Kidney epithelial cell (primary cell): ENCODE measurements around the gene CELSR1. TPM values are rescaled to one million over a fixed set of nuclear protein-coding genes. Genes with fewer than 3 reads are reported as not detected.
"Not testable (repeated sequence)": the region's sequence is repeated elsewhere in the genome, so short reads cannot be mapped to it uniquely, and the experiment has no call there.

Experiments
- DNase-seq: peaks from one replicate; pipeline ENCODE4 v3.0.0-alpha.2; 2010; ENCODE audit warnings: low read depth
- H3K27me3 ChIP-seq: 2 replicates; pipeline ENCODE4 v1.6.0; 2011; ENCODE audit warnings: low read length; ENCODE audit not compliant: control insufficient read depth, insufficient read depth
- H3K36me3 ChIP-seq: 2 replicates; pipeline ENCODE4 v1.5.1; 2011; ENCODE audit warnings: low read length; ENCODE audit not compliant: control insufficient read depth, insufficient read depth
- H3K4me3 ChIP-seq: 2 replicates; pipeline ENCODE4 v1.5.1; 2011; ENCODE audit warnings: low read depth, mild to moderate bottlenecking, control low read depth, low read length
- CTCF ChIP-seq: IDR thresholded peaks from 2 replicates; pipeline ENCODE4 v1.5.1; 2011; ENCODE audit warnings: mild to moderate bottlenecking, moderate library complexity, low read length, control low read depth, inconsistent platforms; ENCODE audit not compliant: insufficient read depth, poor library complexity, severe bottlenecking
- total RNA-seq: library from RNA; depleted of rRNA; stranded (reverse); fragments of >200 nt; gene quantifications from 2 replicates; pipeline ENCODE4 v1.2.3, GENCODE V29; 2015

CELSR1 gene
- total RNA-seq, 1 donor from 2014 or later: 180 TPM

GRCh38 chr22:46473021-46473779 is 64.2 kb downstream of the CELSR1 start:
- no peak for TF ChIP-seq CTCF
- H3K36me3 ChIP-seq: no peaks in the 10 kb centered on the region

GRCh38 chr22:46472722-46473016 is 64.8 kb downstream of the CELSR1 start:
- Histone ChIP-seq H3K27me3 (no peaks in the 10 kb centered on the region), H3K36me3 (no peaks in the 10 kb centered on the region), H3K4me3 (no peak overlapping the region)
- no peak for TF ChIP-seq CTCF
- no peak for DNase-seq

More at GRCh38 chr22:46473021-46473779, 64.2 kb downstream of the CELSR1 start:
- Histone ChIP-seq H3K27me3 (no peaks in the 10 kb centered on the region), H3K4me3 (no peak overlapping the region)
- no peak for DNase-seq

- Histone ChIP-seq H3K27me3 (no peaks in the 10 kb centered on the region), H3K4me3 (no peak overlapping the region), H3K36me3 (no peaks in the 10 kb centered on the region)
- TF ChIP-seq CTCF: no peak
- DNase-seq: no peak
Observed at GRCh38 chr22:46471901-46472721, 65.3 kb downstream of the CELSR1 start.

GRCh38 chr22:46471330-46471729 is 66.1 kb downstream of the CELSR1 start:
- not testable (repeated sequence) for H3K36me3 ChIP-seq, H3K4me3 ChIP-seq, H3K27me3 ChIP-seq, DNase-seq

GRCh38 chr22:46469711-46470110 is 67.7 kb downstream of the CELSR1 start:
- DNase-seq: no peak
- H3K36me3 ChIP-seq: no peaks in the 10 kb centered on the region
- TF ChIP-seq CTCF: no peak
- no peak overlapping the region for H3K4me3 ChIP-seq
- H3K27me3 ChIP-seq: no peaks in the 10 kb centered on the region

- Histone ChIP-seq H3K4me3 (no peak overlapping the region), H3K36me3 (peaks cover 1% of the 10 kb centered on the region), H3K27me3 (no peaks in the 10 kb centered on the region)
- TF ChIP-seq CTCF: no peak
- no peak for DNase-seq
Observed at GRCh38 chr22:46467006-46467405, 70.4 kb downstream of the CELSR1 start.
